Measurements from ENCODE around the gene PRDM2. TPM values are rescaled to one million over a fixed set of nuclear protein-coding genes. Genes with fewer than 3 reads are reported as not detected.

PRDM2 gene
- total RNA-seq, 5 donors from 2014 or later (not counting 1 experiment from before 2014, with no cell fraction given): 93.3 to 162 (median 99.4) TPM

DNA sequence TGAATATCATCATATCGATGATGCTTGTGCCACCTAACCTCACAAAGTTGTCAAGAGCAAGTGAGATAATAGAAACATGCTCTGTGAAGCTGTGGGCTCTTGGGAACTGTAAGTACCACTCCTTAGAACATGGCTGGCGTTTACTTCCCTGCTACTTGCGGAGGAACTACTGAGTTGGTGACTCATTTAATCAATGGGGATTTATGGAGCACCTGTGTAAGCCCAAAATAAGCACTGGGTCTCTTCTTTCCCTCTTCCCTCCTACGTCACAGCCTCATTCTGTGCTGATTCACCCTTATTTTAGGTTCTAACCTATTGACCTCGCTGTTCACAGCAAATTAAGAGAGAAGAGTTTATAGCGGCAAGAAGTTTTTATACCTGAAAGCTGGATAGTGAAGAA lies 52.9 kb downstream of the PRDM2 start:
- no peak for ATAC-seq (replicated peaks in 1 of 4)
- H3K4me3 ChIP-seq (ENCODE audit: control insufficient read depth in 1 of 2, extremely low read depth in 1 of 2, low read length in 1 of 2): no peak overlapping the region
- Mint-ChIP-seq H3K4me3 (peak overlapping the region in 1 of 3 donors; percentile 87), H3K4me1 (peaks cover 82 to 85% (median 84%) of the 10 kb centered on the region in 3 donors), H3K27ac (peak overlapping the region in 1 of 2 donors; percentile 6), H3K27me3 (no peaks in the 10 kb centered on the region), H3K9me3 (no peaks in the 10 kb centered on the region), H3K36me3 (peaks cover 29% of the 10 kb centered on the region)
- H3K9me3 ChIP-seq: no peaks in the 10 kb centered on the region
- H3K36me3 ChIP-seq (ENCODE audit: control insufficient read depth in 2 of 2, extremely low read depth in 1 of 2, insufficient read depth in 1 of 2, low read length in 1 of 2): peaks cover 0 to 17% of the 10 kb centered on the region in 2 donors
- POLR2A ChIA-PET: no interaction called here
- peaks cover 43 to 44% of the 10 kb centered on the region in 2 experiments for H3K4me1 ChIP-seq (ENCODE audit: control insufficient read depth in 1 of 2, extremely low read depth in 1 of 2, insufficient read depth in 2 of 2, low read length in 2 of 2)
- H3K27me3 ChIP-seq (replicated peaks in 1 of 2; ENCODE audit: control insufficient read depth in 2 of 2, extremely low read depth in 1 of 2, insufficient read depth in 2 of 2, low read length in 1 of 2): no peaks in the 10 kb centered on the region
- CTCF ChIA-PET: no interaction called here
- DNase-seq: no peak
- H3K27ac ChIP-seq (ENCODE audit: low read length): no peak overlapping the region
- 93% methylated on average over 3 of the region's 6 CpGs for WGBS (ENCODE audit: insufficient coverage)

- Mint-ChIP-seq H3K4me3 (peak overlapping the region in 2 of 3 donors; percentile 39 to 87), H3K27me3 (no peaks in the 10 kb centered on the region), H3K4me1 (peaks cover 80 to 85% (median 82%) of the 10 kb centered on the region in 3 donors), H3K9me3 (no peaks in the 10 kb centered on the region), H3K36me3 (peaks cover 29% of the 10 kb centered on the region), H3K27ac (peak overlapping the region; percentile 59 to 72)
- no peaks in the 10 kb centered on the region for H3K9me3 ChIP-seq
- no peak overlapping the region for H3K4me3 ChIP-seq (ENCODE audit: control insufficient read depth in 1 of 2, extremely low read depth in 1 of 2, low read length in 1 of 2)
- no peaks in the 10 kb centered on the region for H3K27me3 ChIP-seq (replicated peaks in 1 of 2; ENCODE audit: control insufficient read depth in 2 of 2, extremely low read depth in 1 of 2, insufficient read depth in 2 of 2, low read length in 1 of 2)
- peaks cover 0 to 17% of the 10 kb centered on the region in 2 donors for H3K36me3 ChIP-seq (ENCODE audit: control insufficient read depth in 2 of 2, extremely low read depth in 1 of 2, insufficient read depth in 1 of 2, low read length in 1 of 2)
- no peak for ATAC-seq (replicated peaks in 1 of 4)
- H3K4me1 ChIP-seq (ENCODE audit: control insufficient read depth in 1 of 2, extremely low read depth in 1 of 2, insufficient read depth in 2 of 2, low read length in 2 of 2): peaks cover 40 to 43% of the 10 kb centered on the region in 2 experiments
- ChIA-PET POLR2A (no interaction called here), CTCF (interaction anchor here in 1 of 2 donors (0.6 kb wide), 1 partner anchor 43 kb away, joined by 3 read pairs; no protein-coding TSS in a partner anchor)
- WGBS (ENCODE audit: insufficient coverage): 60% methylated on average over 1 of the region's 5 CpGs
- H3K27ac ChIP-seq (ENCODE audit: low read length): no peak overlapping the region
- no peak for DNase-seq
Observed at GRCh38 chr1:13753636-13754402, 53.8 kb downstream of the PRDM2 start.

- H3K9me3 ChIP-seq: no peaks in the 10 kb centered on the region
- DNase-seq: no peak
- no peak for ATAC-seq (replicated peaks in 1 of 4)
- H3K4me1 ChIP-seq (ENCODE audit: control insufficient read depth in 1 of 2, extremely low read depth in 1 of 2, insufficient read depth in 2 of 2, low read length in 2 of 2): peaks cover 40 to 47% of the 10 kb centered on the region in 2 experiments
- no peaks in the 10 kb centered on the region for H3K27me3 Mint-ChIP-seq
- H3K4me3 Mint-ChIP-seq: peak overlapping the region in 1 of 3 donors; percentile 87
- H3K27ac ChIP-seq (ENCODE audit: low read length): no peak overlapping the region
- H3K27me3 ChIP-seq (replicated peaks in 1 of 2; ENCODE audit: control insufficient read depth in 2 of 2, extremely low read depth in 1 of 2, insufficient read depth in 2 of 2, low read length in 1 of 2): no peaks in the 10 kb centered on the region
- peaks cover 29% of the 10 kb centered on the region for H3K36me3 Mint-ChIP-seq
- CTCF ChIA-PET: interaction anchor here in 1 of 2 donors (0.9 kb wide), 1 partner anchor 24 kb away, joined by 3 read pairs; no protein-coding TSS in a partner anchor
- peaks cover 0 to 17% of the 10 kb centered on the region in 2 donors for H3K36me3 ChIP-seq (ENCODE audit: control insufficient read depth in 2 of 2, extremely low read depth in 1 of 2, insufficient read depth in 1 of 2, low read length in 1 of 2)
- H3K4me1 Mint-ChIP-seq: peaks cover 87 to 90% (median 89%) of the 10 kb centered on the region in 3 donors
- H3K9me3 Mint-ChIP-seq: no peaks in the 10 kb centered on the region
- no peak overlapping the region for H3K4me3 ChIP-seq (ENCODE audit: control insufficient read depth in 1 of 2, extremely low read depth in 1 of 2, low read length in 1 of 2)
- H3K27ac Mint-ChIP-seq: peak overlapping the region in 1 of 2 donors; percentile 59
- POLR2A ChIA-PET: interaction anchor here (0.7 to 0.9 kb wide), 3 partner anchors 12 to 89 kb away, joined by 3 to 5 read pairs (median 3); no protein-coding TSS in a partner anchor
- 97% methylated on average over 6 of the region's 6 CpGs for WGBS (ENCODE audit: insufficient coverage)
Observed at GRCh38 chr1:13754510-13755103, 54.6 kb downstream of the PRDM2 start.

GRCh38 chr1:13756557-13757315 lies 56.7 kb downstream of the PRDM2 start:
- ATAC-seq (replicated peaks in 1 of 4) (no peak), DNase-seq (no peak)
- POLR2A ChIA-PET: interaction anchor here (0.6 to 1.3 kb wide), 8 partner anchors 7 to 969 kb away, joined by 3 to 16 read pairs (median 6); no protein-coding TSS in a partner anchor
- Mint-ChIP-seq H3K27ac (peak overlapping the region; percentile 16 to 43), H3K4me3 (peak overlapping the region; percentile 12 to 49 (median 25)), H3K4me1 (peaks cover 85 to 93% (median 93%) of the 10 kb centered on the region in 3 donors), H3K27me3 (no peaks in the 10 kb centered on the region), H3K36me3 (peaks cover 23% of the 10 kb centered on the region), H3K9me3 (no peaks in the 10 kb centered on the region)
- Histone ChIP-seq H3K27ac (ENCODE audit: low read length) (no peak overlapping the region), H3K4me3 (ENCODE audit: control insufficient read depth in 1 of 2, extremely low read depth in 1 of 2, low read length in 1 of 2) (no peak overlapping the region), H3K27me3 (replicated peaks in 1 of 2; ENCODE audit: control insufficient read depth in 2 of 2, extremely low read depth in 1 of 2, insufficient read depth in 2 of 2, low read length in 1 of 2) (no peaks in the 10 kb centered on the region), H3K36me3 (ENCODE audit: control insufficient read depth in 2 of 2, extremely low read depth in 1 of 2, insufficient read depth in 1 of 2, low read length in 1 of 2) (peaks cover 0 to 20% of the 10 kb centered on the region in 2 donors), H3K9me3 (no peaks in the 10 kb centered on the region), H3K4me1 (ENCODE audit: control insufficient read depth in 1 of 2, extremely low read depth in 1 of 2, insufficient read depth in 2 of 2, low read length in 2 of 2) (peaks cover 34 to 46% of the 10 kb centered on the region in 2 experiments)
- WGBS (ENCODE audit: insufficient coverage): no CpG with 5 or more reads among the region's 4 CpGs
- CTCF ChIA-PET: interaction anchor here (0.6 to 2.1 kb wide), 13 partner anchors 7 to 95 kb away, joined by 3 to 10 read pairs (median 4); no protein-coding TSS in a partner anchor

GRCh38 chr1:13757693-13758092 lies 57.7 kb downstream of the PRDM2 start:
- no peaks in the 10 kb centered on the region for H3K27me3 ChIP-seq (replicated peaks in 1 of 2; ENCODE audit: control insufficient read depth in 2 of 2, extremely low read depth in 1 of 2, insufficient read depth in 2 of 2, low read length in 1 of 2)
- H3K4me1 Mint-ChIP-seq: peaks cover 85 to 93% (median 93%) of the 10 kb centered on the region in 3 donors
- H3K27ac ChIP-seq (ENCODE audit: low read length): no peak overlapping the region
- POLR2A ChIA-PET: interaction anchor here (0.6 to 1.3 kb wide), 8 partner anchors 8 to 970 kb away, joined by 3 to 16 read pairs (median 6); no protein-coding TSS in a partner anchor
- WGBS (ENCODE audit: insufficient coverage): no CpG with 5 or more reads among the region's 2 CpGs
- DNase-seq (no peak), ATAC-seq (replicated peaks in 1 of 4) (no peak)
- no peaks in the 10 kb centered on the region for H3K9me3 ChIP-seq
- H3K4me1 ChIP-seq (ENCODE audit: control insufficient read depth in 1 of 2, extremely low read depth in 1 of 2, insufficient read depth in 2 of 2, low read length in 2 of 2): peaks cover 32 to 46% of the 10 kb centered on the region in 2 experiments
- peak overlapping the region in 1 of 2 donors; percentile 41 for H3K27ac Mint-ChIP-seq
- H3K4me3 ChIP-seq (ENCODE audit: control insufficient read depth in 1 of 2, extremely low read depth in 1 of 2, low read length in 1 of 2): no peak overlapping the region
- H3K36me3 Mint-ChIP-seq: peaks cover 19% of the 10 kb centered on the region
- CTCF ChIA-PET: interaction anchor here (0.6 to 2.1 kb wide), 11 partner anchors 8 to 96 kb away, joined by 3 to 10 read pairs (median 5); no protein-coding TSS in a partner anchor
- no peaks in the 10 kb centered on the region for H3K27me3 Mint-ChIP-seq
- H3K9me3 Mint-ChIP-seq: no peaks in the 10 kb centered on the region
- H3K36me3 ChIP-seq (ENCODE audit: control insufficient read depth in 2 of 2, extremely low read depth in 1 of 2, insufficient read depth in 1 of 2, low read length in 1 of 2): peaks cover 0 to 20% of the 10 kb centered on the region in 2 donors
- H3K4me3 Mint-ChIP-seq: peak overlapping the region in 1 of 3 donors; percentile 12
